OCI-LY3 (cell line): Measurements from ENCODE around the gene MYO1E.

Experiments used
- EZH2phosphoT487 ChIP-seq: fragments of 200-600 bp; shearing (Covaris generic); IDR thresholded peaks from 2 replicates; pipeline ENCODE4 v1.6.1; 2018; ENCODE audit warnings: antibody characterized with exemption, mixed run types, low read depth
- TF ChIP-seq, protein P1 (sequence below): fragments of 200-600, 300-600 bp; sonication (generic); IDR thresholded peaks from 2 replicates; pipeline ENCODE4 v1.5.1; 2014; ENCODE audit warnings: antibody characterized with exemption, low read length, low read depth

DNA sequence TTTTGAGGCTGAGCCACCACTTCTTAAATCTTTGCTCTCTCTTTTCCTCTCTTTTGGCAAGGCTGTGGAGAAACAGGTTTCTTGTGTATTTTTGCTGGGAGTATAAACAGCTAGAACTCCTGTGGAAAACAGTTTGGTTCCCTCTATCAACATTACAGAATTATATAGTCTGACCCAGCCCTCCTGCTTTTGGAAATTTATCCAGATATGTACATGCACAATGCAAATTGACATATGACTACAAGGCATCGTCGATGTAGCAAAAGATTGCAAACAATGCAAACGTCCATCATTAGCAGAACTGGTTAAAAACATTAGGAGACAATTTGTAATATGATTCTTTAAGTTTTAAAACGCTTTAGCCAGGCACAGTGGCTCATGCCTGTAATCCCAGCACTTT is 12.5 kb upstream of the MYO1E start:
- TF ChIP-seq, protein P1, sequence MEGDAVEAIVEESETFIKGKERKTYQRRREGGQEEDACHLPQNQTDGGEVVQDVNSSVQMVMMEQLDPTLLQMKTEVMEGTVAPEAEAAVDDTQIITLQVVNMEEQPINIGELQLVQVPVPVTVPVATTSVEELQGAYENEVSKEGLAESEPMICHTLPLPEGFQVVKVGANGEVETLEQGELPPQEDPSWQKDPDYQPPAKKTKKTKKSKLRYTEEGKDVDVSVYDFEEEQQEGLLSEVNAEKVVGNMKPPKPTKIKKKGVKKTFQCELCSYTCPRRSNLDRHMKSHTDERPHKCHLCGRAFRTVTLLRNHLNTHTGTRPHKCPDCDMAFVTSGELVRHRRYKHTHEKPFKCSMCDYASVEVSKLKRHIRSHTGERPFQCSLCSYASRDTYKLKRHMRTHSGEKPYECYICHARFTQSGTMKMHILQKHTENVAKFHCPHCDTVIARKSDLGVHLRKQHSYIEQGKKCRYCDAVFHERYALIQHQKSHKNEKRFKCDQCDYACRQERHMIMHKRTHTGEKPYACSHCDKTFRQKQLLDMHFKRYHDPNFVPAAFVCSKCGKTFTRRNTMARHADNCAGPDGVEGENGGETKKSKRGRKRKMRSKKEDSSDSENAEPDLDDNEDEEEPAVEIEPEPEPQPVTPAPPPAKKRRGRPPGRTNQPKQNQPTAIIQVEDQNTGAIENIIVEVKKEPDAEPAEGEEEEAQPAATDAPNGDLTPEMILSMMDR: no peak
- no peak for TF ChIP-seq EZH2phosphoT487
